Esophagus (tissue), 2 donors: ENCODE data around the gene DENND4C. TPM values are rescaled to one million over a fixed set of nuclear protein-coding genes. Genes with fewer than 3 reads are reported as not detected.
"Not testable (repeated sequence)": the region's sequence is repeated elsewhere in the genome, so short reads cannot be mapped to it uniquely, and the experiment has no call there.

Experiments
- H3K27ac ChIP-seq, 2 donors: one replicate each; pipeline ENCODE4 v1.5.1; 2013; ENCODE audit warnings: low read depth in 2 of 2, mild to moderate bottlenecking in 2 of 2, inconsistent platforms in 1 of 2, low read length in 1 of 2, moderate library complexity in 1 of 2
- H3K27me3 ChIP-seq, 2 donors: one replicate each; pipeline ENCODE4 v1.6.1; 2013; ENCODE audit warnings: low read length in 2 of 2, control low read depth in 1 of 2, mild to moderate bottlenecking in 1 of 2; ENCODE audit not compliant: insufficient read depth in 2 of 2, control insufficient read depth in 1 of 2
- H3K36me3 ChIP-seq, 2 donors: one replicate each; pipeline ENCODE4 v1.6.1; 2013; ENCODE audit warnings: low read length in 1 of 2; ENCODE audit not compliant: control insufficient read depth in 2 of 2, insufficient read depth in 2 of 2
- H3K4me1 ChIP-seq, 2 donors: one replicate each; pipeline ENCODE4 v1.6.1; 2013; ENCODE audit warnings: low read length in 1 of 2; ENCODE audit not compliant: control insufficient read depth in 2 of 2, insufficient read depth in 2 of 2
- H3K4me3 ChIP-seq, 2 donors: one replicate each; pipeline ENCODE4 v1.5.1; 2013; ENCODE audit warnings: low read length in 2 of 2, mild to moderate bottlenecking in 2 of 2, low read depth in 1 of 2, moderate library complexity in 1 of 2
- H3K9me3 ChIP-seq, 2 donors: one replicate each; pipeline ENCODE4 v1.6.1; 2013; ENCODE audit warnings: mild to moderate bottlenecking in 2 of 2, low read depth in 1 of 2, low read length in 1 of 2, moderate library complexity in 1 of 2; ENCODE audit not compliant: control insufficient read depth in 2 of 2, insufficient read depth in 1 of 2
- WGBS, 2 donors: extraction: QIAGEN DNeasy Blood & Tissue Kit; methylation state at CpG; one replicate each; pipeline ENCODE4 v1.1.7; 2013; 5-methylcytosine and 5-hydroxymethylcytosine counted together
- polyA plus RNA-seq, 2 donors: library from polyadenylated mRNA; stranded (reverse); fragments of 200-250 nt; gene quantifications; one replicate each; pipeline ENCODE4 v1.2.3, GENCODE V29; 2013
- donor health status: healthy with polysubstance abuse.
- donor health status: Bipolar disorder and iron deficiency.

Gene DENND4C
- polyA plus RNA-seq, 2 donors, result 6.8 to 9.1 TPM

DNA sequence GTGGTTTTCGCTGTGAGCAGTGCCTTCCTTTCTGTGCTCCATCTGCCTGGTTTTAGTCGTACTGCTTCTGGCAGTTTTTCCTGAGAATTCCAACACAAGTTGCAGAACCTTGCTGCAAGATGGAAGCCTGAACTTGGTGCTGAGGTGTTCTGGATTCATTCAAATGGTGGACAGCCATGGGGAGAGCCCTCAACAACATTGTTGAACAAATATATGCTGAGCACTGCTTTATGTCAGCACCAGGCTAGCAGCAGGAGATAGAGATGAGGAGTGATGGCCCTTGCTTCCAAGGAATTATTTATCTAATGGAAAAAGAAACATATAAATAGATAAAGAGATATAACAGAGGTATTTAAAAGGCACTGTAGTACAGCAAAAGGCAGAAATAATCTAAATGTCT lies 156.8 kb downstream of the DENND4C start:
- Histone ChIP-seq H3K4me1 (no peaks in the 10 kb centered on the region), H3K27me3 (no peaks in the 10 kb centered on the region), H3K36me3 (no peaks in the 10 kb centered on the region), H3K27ac (no peak overlapping the region), H3K4me3 (no peak overlapping the region), H3K9me3 (no peaks in the 10 kb centered on the region)
- 85 to 90% methylated on average over 2 of the region's 2 CpGs for WGBS, 2 donors

DNA sequence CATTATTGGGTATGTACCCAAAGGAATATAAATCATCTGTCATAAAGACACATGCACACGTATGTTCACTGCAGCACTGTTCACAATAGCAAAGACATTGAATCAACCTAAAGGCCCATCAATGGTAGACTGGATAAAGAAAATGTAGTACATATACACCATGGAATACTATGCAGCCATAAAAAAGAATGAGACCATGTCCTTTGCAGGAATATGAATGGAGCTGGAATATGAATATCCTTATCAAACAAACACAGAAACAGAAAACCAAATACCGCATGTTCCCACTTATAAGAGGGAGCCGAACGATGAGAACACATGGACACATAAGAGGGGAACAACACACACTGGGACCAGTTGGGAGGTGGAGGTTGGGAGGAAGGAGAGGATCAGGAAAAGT lies 159.0 kb downstream of the DENND4C start:
- not testable (repeated sequence) for H3K27me3 ChIP-seq, H3K27ac ChIP-seq, H3K4me3 ChIP-seq, H3K9me3 ChIP-seq, H3K4me1 ChIP-seq, H3K36me3 ChIP-seq
- WGBS, 2 donors, result 98 to 99% methylated on average over 4 of the region's 4 CpGs

GRCh38 chr9:19397845-19398244 lies 167.4 kb downstream of the DENND4C start:
- Histone ChIP-seq H3K4me3 (no peak overlapping the region), H3K36me3 (no peaks in the 10 kb centered on the region), H3K27ac (no peak overlapping the region), H3K27me3 (no peaks in the 10 kb centered on the region), H3K9me3 (no peaks in the 10 kb centered on the region), H3K4me1 (no peaks in the 10 kb centered on the region)
- 45 to 59% methylated on average over 1 of the region's 1 CpG for WGBS, 2 donors

DNA sequence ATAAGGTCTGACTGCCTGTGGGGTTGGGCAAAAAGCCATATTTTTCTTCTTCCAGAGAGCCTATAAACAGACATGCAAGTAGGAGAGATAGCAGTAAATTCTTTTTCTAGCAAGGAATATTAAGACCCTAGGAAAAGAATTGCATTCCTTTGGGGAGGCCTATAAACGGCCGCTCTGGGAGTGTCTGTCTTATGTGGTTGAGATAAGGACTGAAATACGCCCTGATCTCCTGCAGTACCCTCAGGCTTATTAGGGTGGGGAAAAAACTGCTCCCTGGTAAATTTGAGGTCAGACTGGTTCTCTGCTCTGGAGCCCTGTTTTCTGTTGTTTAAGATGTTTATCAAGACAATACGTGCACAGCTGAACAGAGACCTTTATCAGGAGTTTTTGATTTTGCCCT lies 172.7 kb downstream of the DENND4C start:
- H3K27ac ChIP-seq, H3K36me3 ChIP-seq, H3K4me3 ChIP-seq, H3K27me3 ChIP-seq, H3K4me1 ChIP-seq, H3K9me3 ChIP-seq: not testable (repeated sequence)
- WGBS, 2 donors, result 67 to 91% methylated on average over 4 of the region's 4 CpGs

DNA sequence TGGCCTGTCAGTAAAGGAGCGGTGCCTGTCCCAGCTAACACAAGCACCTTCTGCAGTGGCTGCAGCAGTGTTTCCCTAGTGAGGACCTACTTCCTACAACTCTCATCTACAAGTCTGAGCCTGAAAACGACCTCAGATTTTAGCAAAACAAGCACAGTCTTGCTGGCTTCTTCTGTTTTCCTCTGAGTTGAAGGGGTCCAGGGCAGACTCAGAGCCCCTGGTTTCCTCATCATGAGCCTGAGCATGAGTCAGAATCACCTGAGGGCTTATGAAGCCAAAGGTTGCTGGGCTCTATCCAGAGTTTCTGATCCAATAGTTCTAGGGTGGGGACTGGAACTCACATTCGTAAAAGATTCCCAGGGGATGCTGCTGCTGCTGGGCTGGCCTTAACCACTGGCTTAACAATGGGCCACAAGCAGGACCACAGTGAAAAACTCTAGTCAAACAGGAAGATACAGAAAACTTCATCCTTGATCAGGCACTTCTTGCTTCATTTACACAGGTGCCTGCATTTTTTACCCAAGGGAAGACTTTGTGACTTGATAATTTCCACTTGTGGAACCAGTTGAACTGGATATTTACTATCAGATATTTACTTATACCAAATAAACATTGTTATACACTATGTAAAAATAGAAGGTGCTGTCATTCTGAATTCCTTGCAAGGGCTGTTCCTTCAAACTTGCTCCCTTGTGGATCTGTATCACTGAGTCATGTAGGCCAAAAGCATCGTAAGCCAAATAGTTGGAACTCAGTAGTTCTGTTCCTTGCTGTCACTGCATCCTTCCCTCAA lies 174.0 kb downstream of the DENND4C start:
- Histone ChIP-seq H3K27ac (peak overlapping the region; percentile 65 to 74), H3K4me3 (no peak overlapping the region), H3K9me3 (no peaks in the 10 kb centered on the region), H3K4me1 (no peaks in the 10 kb centered on the region), H3K36me3 (no peaks in the 10 kb centered on the region), H3K27me3 (no peaks in the 10 kb centered on the region)
- 47 to 51% methylated on average over 4 of the region's 4 CpGs for WGBS, 2 donors

- WGBS, 2 donors, result 92 to 98% methylated on average over 1 of the region's 1 CpG
- H3K4me1 ChIP-seq, result peaks cover 2 to 3% of the 10 kb centered on the region in 2 donors
- H3K9me3 ChIP-seq, result no peaks in the 10 kb centered on the region
- H3K27ac ChIP-seq, result no peak overlapping the region
- H3K36me3 ChIP-seq, result no peaks in the 10 kb centered on the region
- no peaks in the 10 kb centered on the region for H3K27me3 ChIP-seq
- H3K4me3 ChIP-seq, result no peak overlapping the region
These were observed 175.3 kb downstream of the DENND4C start for GRCh38 chr9:19405771-19406170.

GRCh38 chr9:19408316-19408692 lies 177.8 kb downstream of the DENND4C start:
- H3K36me3 ChIP-seq, result no peaks in the 10 kb centered on the region
- H3K4me3 ChIP-seq, result peak overlapping the region; percentile 85 to 97
- H3K9me3 ChIP-seq, result no peaks in the 10 kb centered on the region
- peaks cover 2 to 3% of the 10 kb centered on the region in 2 donors for H3K4me1 ChIP-seq
- H3K27ac ChIP-seq, result peak overlapping the region; percentile 66 to 82
- no peaks in the 10 kb centered on the region for H3K27me3 ChIP-seq
- 10 to 15% methylated on average over 20 of the region's 20 CpGs for WGBS, 2 donors

DNA sequence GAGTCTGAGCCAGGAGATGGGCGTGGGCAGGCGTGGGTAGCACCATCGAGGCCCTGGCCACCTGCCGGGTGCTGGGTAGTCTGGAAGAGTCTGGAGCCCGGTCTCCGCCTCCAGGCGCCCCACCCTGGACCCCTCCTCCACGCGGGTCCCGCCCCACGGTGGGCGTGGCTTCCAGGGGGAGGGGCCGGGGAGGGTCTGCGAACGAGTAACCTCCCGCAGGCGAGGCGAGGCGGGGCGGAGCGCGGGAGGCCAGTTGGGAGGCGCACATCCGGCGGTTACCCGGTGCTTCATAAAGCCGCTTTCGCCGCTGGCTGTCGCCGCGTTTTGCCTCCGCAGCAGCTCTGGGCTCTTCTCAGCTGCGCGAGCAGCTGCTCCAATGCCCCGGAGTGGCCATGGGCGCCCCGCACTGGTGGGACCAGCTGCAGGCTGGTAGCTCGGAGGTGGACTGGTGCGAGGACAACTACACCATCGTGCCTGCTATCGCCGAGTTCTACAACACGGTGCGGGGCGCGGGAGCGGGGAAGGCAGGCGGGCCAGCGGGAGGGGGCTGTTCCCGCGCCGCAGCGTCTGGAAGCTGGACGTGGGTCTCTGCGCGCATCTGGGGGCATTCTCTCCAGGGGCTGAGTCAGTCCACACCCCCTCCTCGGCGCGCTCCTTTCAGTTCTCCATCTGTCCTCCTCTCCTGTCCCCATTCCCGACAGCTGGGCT lies 178.4 kb downstream of the DENND4C start, which contains the start of gene ACER2:
Gene ACER2, plus strand, starts transcription at position 317 of the 708 bp plus-strand sequence. Its CDS starts 76 bp downstream, at position 393.
- H3K27ac ChIP-seq, result peak within 1 kb of the TSS; percentile 79 to 82
- no peaks in the 10 kb centered on the region for H3K27me3 ChIP-seq
- H3K4me1 ChIP-seq, result peaks cover 2 to 3% of the 10 kb centered on the region in 2 donors
- H3K4me3 ChIP-seq, result peak within 1 kb of the TSS; percentile 85 to 97
- H3K9me3 ChIP-seq, result no peaks in the 10 kb centered on the region
- WGBS, 2 donors, result 0 to 1% methylated on average over 60 to 61 of the region's 61 CpGs
- no peaks in the 10 kb centered on the region for H3K36me3 ChIP-seq

GRCh38 chr9:19409401-19410194 lies 179.1 kb downstream of the DENND4C start:
- WGBS, 2 donors, result 3 to 4% methylated on average over 17 of the region's 17 CpGs
- Histone ChIP-seq H3K4me3 (peak overlapping the region; percentile 85 to 97), H3K27me3 (no peaks in the 10 kb centered on the region), H3K9me3 (no peaks in the 10 kb centered on the region), H3K27ac (peak overlapping the region; percentile 79 to 82), H3K36me3 (no peaks in the 10 kb centered on the region), H3K4me1 (peaks cover 2 to 3% of the 10 kb centered on the region in 2 donors)
